DMS 273 (cell line): ENCODE results near the gene BHMT.

Source experiments
- DNase-seq: peaks from one replicate; lab custom pipeline; 2025; ENCODE audit not compliant: unreplicated experiment; lab: John Stamatoyannopoulos, UW

BHMT gene

GRCh38 chr5:79111387-79111959 lies at the start of gene BHMT:
BHMT (plus strand) TSS chr5:79111809; CDS start chr5:79111886, 77 bp downstream.
- DNase-seq, result no peak

- DNase-seq, result no peak
Measured at GRCh38 chr5:79062436-79062835, 49.2 kb upstream of the BHMT start.

- no peak for DNase-seq
Measured at GRCh38 chr5:79069488-79070349, 41.9 kb upstream of the BHMT start, which contains the start of the genes BHMT2 and DMGDH. BHMT2 (plus strand) TSS chr5:79069767; CDS start chr5:79069783, 16 bp downstream. DMGDH (minus strand) TSS chr5:79069674; CDS start chr5:79069620, 54 bp downstream.

- DNase-seq, result no peak
Measured at GRCh38 chr5:79070350-79070667, 41.3 kb upstream of the BHMT start.

- no peak for DNase-seq
Measured at GRCh38 chr5:79074641-79075040, 37.0 kb upstream of the BHMT start.

GRCh38 chr5:79075646-79076426 lies 35.8 kb upstream of the BHMT start:
- peak; percentile 34 for DNase-seq

GRCh38 chr5:79076819-79077218 lies 34.8 kb upstream of the BHMT start:
- DNase-seq, result no peak

GRCh38 chr5:79077680-79078365 lies 33.8 kb upstream of the BHMT start:
- no peak for DNase-seq

- DNase-seq, result no peak
Measured at GRCh38 chr5:79080804-79081203, 30.8 kb upstream of the BHMT start.

GRCh38 chr5:79081779-79082178 lies 29.8 kb upstream of the BHMT start:
- no peak for DNase-seq

- no peak for DNase-seq
Measured at GRCh38 chr5:79086116-79086515, 25.5 kb upstream of the BHMT start.

GRCh38 chr5:79088507-79088906 lies 23.1 kb upstream of the BHMT start:
- DNase-seq, result no peak

GRCh38 chr5:79091064-79091463 lies 20.5 kb upstream of the BHMT start:
- DNase-seq, result no peak

- DNase-seq, result peak; percentile 96
Measured at GRCh38 chr5:79093762-79094161, 17.8 kb upstream of the BHMT start.

GRCh38 chr5:79105868-79106267 lies 5.7 kb upstream of the BHMT start:
- DNase-seq, result no peak

GRCh38 chr5:79107020-79107796 lies 4.4 kb upstream of the BHMT start:
- DNase-seq, result no peak

- DNase-seq, result no peak
Measured at GRCh38 chr5:79108086-79108485, 3.5 kb upstream of the BHMT start.

- DNase-seq, result no peak
Measured at GRCh38 chr5:79108792-79109191, 2.8 kb upstream of the BHMT start.

GRCh38 chr5:79109527-79110492 lies 1.8 kb upstream of the BHMT start:
- DNase-seq, result peak; percentile 26
